ENCODE data around the gene RTL10.

DNA sequence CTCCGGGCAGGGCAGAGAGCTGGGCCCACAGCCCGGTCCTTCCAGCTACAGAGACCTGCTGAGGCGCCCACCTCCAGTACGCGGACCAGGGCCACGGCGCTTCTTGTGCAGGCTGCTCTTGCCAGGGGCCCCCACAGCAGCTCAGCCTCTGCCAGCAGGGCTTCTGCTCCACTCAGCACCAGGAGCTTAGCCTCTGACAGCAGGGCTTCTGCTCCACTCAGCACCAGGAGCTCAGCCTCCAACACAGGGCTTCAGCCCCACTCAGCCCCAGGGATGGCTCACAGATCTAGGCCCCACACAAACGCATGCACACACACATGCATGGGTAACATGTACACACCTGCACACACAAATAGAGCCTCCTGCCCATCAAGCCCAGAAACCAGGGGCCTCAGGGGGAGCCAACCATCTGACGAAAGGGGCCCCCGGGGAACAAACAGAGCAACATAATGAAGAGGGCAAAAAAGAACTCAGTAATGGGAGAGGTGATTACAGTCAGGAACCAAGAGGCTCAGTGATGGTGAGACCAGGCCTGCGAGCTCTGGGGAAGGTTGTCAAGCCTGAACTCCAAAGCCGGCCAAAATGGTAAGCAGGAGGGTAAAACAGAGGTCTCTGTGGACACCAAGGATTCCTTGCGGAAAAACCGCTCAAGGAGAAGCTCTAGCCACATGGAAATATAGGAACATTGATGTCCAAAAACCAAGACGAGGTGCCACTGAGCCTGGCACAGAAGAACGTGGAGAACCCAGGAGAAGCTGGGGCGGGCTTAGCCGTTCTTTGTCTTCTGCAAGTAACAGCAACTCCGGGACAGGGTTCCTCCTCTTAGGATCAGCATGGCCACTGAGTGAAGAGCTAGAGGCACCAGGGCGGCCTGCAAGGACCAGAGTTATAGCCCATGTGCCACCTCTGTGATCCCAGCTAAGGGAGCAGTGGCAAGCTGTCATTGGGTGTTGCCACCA, 46.5 kb downstream of the RTL10 start:
- TF ChIP-seq, protein P1, sequence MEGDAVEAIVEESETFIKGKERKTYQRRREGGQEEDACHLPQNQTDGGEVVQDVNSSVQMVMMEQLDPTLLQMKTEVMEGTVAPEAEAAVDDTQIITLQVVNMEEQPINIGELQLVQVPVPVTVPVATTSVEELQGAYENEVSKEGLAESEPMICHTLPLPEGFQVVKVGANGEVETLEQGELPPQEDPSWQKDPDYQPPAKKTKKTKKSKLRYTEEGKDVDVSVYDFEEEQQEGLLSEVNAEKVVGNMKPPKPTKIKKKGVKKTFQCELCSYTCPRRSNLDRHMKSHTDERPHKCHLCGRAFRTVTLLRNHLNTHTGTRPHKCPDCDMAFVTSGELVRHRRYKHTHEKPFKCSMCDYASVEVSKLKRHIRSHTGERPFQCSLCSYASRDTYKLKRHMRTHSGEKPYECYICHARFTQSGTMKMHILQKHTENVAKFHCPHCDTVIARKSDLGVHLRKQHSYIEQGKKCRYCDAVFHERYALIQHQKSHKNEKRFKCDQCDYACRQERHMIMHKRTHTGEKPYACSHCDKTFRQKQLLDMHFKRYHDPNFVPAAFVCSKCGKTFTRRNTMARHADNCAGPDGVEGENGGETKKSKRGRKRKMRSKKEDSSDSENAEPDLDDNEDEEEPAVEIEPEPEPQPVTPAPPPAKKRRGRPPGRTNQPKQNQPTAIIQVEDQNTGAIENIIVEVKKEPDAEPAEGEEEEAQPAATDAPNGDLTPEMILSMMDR (IDR thresholded peaks at IDR 0.05), result no peak
- TF ChIP-seq, protein P2, sequence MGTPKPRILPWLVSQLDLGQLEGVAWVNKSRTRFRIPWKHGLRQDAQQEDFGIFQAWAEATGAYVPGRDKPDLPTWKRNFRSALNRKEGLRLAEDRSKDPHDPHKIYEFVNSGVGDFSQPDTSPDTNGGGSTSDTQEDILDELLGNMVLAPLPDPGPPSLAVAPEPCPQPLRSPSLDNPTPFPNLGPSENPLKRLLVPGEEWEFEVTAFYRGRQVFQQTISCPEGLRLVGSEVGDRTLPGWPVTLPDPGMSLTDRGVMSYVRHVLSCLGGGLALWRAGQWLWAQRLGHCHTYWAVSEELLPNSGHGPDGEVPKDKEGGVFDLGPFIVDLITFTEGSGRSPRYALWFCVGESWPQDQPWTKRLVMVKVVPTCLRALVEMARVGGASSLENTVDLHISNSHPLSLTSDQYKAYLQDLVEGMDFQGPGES (IDR thresholded peaks at IDR 0.05; ENCODE audit: low read depth, low read length), result no peak
